Endothelial cell of umbilical vein (primary cell): Measurements from ENCODE around the gene LPCAT3. TPM values are rescaled to one million over a fixed set of nuclear protein-coding genes. Genes with fewer than 3 reads are reported as not detected.

Experiments
- BruUV-seq: library from RNA; stranded (reverse); fragments of 400-500 nt; replicated peaks from 2 replicates; lab custom pipeline; 2021; lab: Mats Ljungman, UMichigan
- CTCF ChIA-PET: fragments of 300-600, 350-600 bp; sonication (Branson Sonifier 250); formaldehyde crosslinking; loops from one replicate; lab custom pipeline; 2021; ENCODE audit warnings: antibody characterized with exemption, inconsistent platforms; lab: Charles Lee
- POLR2A ChIA-PET: fragments of 300-600, 350-600 bp; sonication (Branson Sonifier 250); formaldehyde crosslinking; loops from one replicate; lab custom pipeline; 2021; ENCODE audit warnings: antibody characterized with exemption, inconsistent platforms; lab: Charles Lee
- DNase-seq: peaks from one replicate; pipeline ENCODE4 v3.0.0-alpha.2; 2011; ENCODE audit warnings: low read depth, low spot score
- FAIRE-seq: peaks from 2 replicates; lab custom pipeline; 2011; peaks lifted over from hg19 to GRCh38; lab: Jason Lieb, UNC
- H2AFZ ChIP-seq: 2 replicates; pipeline ENCODE4 v1.6.0; 2012; ENCODE audit warnings: low read depth, low read length, control low read depth, inconsistent platforms
- H3K27ac ChIP-seq: 2 replicates; pipeline ENCODE4 v1.5.1; 2011; ENCODE audit warnings: low read depth, mild to moderate bottlenecking, control low read depth, low read length, moderate library complexity; ENCODE audit not compliant: insufficient read depth
- H3K27me3 ChIP-seq, 2 experiments: 2 replicates each; pipeline versions ENCODE4 v1.6.0 to v1.6.1; 2011; ENCODE audit warnings: low read length in 2 of 2, mixed read lengths in 1 of 2; ENCODE audit not compliant: control insufficient read depth in 2 of 2, insufficient read depth in 2 of 2
- H3K36me3 ChIP-seq, 2 experiments: 2 replicates in 1 of 2; 3 replicates in 1 of 2; pipeline ENCODE4 v1.5.1; 2011; ENCODE audit warnings: low read length in 2 of 2, mild to moderate bottlenecking in 1 of 2, moderate library complexity in 1 of 2; ENCODE audit not compliant: control insufficient read depth in 2 of 2, insufficient read depth in 2 of 2; ENCODE audit errors: extremely low read depth in 1 of 2
- H3K4me1 ChIP-seq: 3 replicates; pipeline ENCODE4 v1.5.1; 2011; ENCODE audit warnings: mild to moderate bottlenecking, low read length; ENCODE audit not compliant: control insufficient read depth, insufficient read depth; ENCODE audit errors: extremely low read depth
- H3K4me2 ChIP-seq: 2 replicates; pipeline ENCODE4 v1.6.1; 2011; ENCODE audit warnings: low read length, control low read depth, mixed read lengths; ENCODE audit not compliant: insufficient read depth
- H3K4me3 ChIP-seq, 3 experiments: fragments of 200-600 bp in 1 of 3; sonication (generic), shearing (Covaris generic) in 1 of 3; replicated peaks in 1 of 3; 2 replicates each; pipeline ENCODE4 v1.5.1; 2011 to 2016; ENCODE audit warnings: control low read depth in 3 of 3, low read length in 3 of 3, mild to moderate bottlenecking in 2 of 3, inconsistent platforms in 1 of 3, low read depth in 1 of 3, moderate library complexity in 1 of 3; ENCODE audit not compliant: insufficient read depth in 1 of 3
- H3K79me2 ChIP-seq: 2 replicates; pipeline ENCODE4 v1.6.0; 2012; ENCODE audit warnings: low read length, inconsistent platforms; ENCODE audit not compliant: control insufficient read depth, insufficient read depth
- H3K9ac ChIP-seq: replicated peaks from 2 replicates; pipeline ENCODE3; 2011; ENCODE audit warnings: low read length, control low read depth; ENCODE audit not compliant: insufficient read depth; ENCODE audit errors: extremely low read depth
- H3K9me1 ChIP-seq: replicated peaks from 3 replicates; pipeline ENCODE4 v1.6.0; 2011; ENCODE audit warnings: mild to moderate bottlenecking, low read length; ENCODE audit not compliant: control insufficient read depth, insufficient read depth; ENCODE audit errors: extremely low read depth
- H3K9me3 ChIP-seq: replicated peaks from 2 replicates; pipeline ENCODE4 v1.5.1; 2012; ENCODE audit warnings: low read length, inconsistent platforms; ENCODE audit not compliant: control insufficient read depth, insufficient read depth
- H4K20me1 ChIP-seq: replicated peaks from 2 replicates; pipeline ENCODE3; 2011; ENCODE audit warnings: mild to moderate bottlenecking, low read length; ENCODE audit not compliant: control insufficient read depth, insufficient read depth; ENCODE audit errors: extremely low read depth
- CTCF ChIP-seq, 2 donors: IDR thresholded peaks; 1 replicate in 1 of 2; 2 replicates in 1 of 2; pipeline ENCODE4 v1.5.1; 2011; ENCODE audit warnings: low read length in 2 of 2, mild to moderate bottlenecking in 2 of 2, moderate library complexity in 2 of 2, control low read depth in 1 of 2, inconsistent platforms in 1 of 2, low read depth in 1 of 2; ENCODE audit not compliant: insufficient read depth in 1 of 2; ENCODE audit errors: extremely low read depth in 1 of 2
- EZH2 ChIP-seq: IDR thresholded peaks from 2 replicates; pipeline ENCODE4 v1.6.1; 2012; ENCODE audit warnings: borderline replicate concordance, low read depth, mild to moderate bottlenecking, moderate library complexity, low read length, inconsistent platforms; ENCODE audit not compliant: severe bottlenecking
- FOS ChIP-seq: IDR thresholded peaks from 2 replicates; pipeline ENCODE4 v1.6.1; 2011; ENCODE audit warnings: mild to moderate bottlenecking, low read length, moderate library complexity, borderline replicate concordance; ENCODE audit not compliant: insufficient read depth
- GATA2 ChIP-seq: IDR thresholded peaks from 2 replicates; pipeline ENCODE4 v1.7.0; 2011; ENCODE audit warnings: low read depth, mild to moderate bottlenecking, moderate library complexity, mixed read lengths, low read length; ENCODE audit not compliant: insufficient read length, insufficient read depth
- JUN ChIP-seq: IDR thresholded peaks from 2 replicates; pipeline ENCODE4 v1.6.1; 2011; ENCODE audit warnings: borderline replicate concordance, low read depth; ENCODE audit not compliant: insufficient read length, insufficient read depth
- MYC ChIP-seq: IDR thresholded peaks from one replicate; pipeline ENCODE4 v1.6.1; 2011; ENCODE audit warnings: mild to moderate bottlenecking, low read depth, low read length
- POLR2A ChIP-seq: IDR thresholded peaks from 2 replicates; pipeline ENCODE4 v1.6.1; 2012; ENCODE audit warnings: low read depth, mild to moderate bottlenecking, control low read depth, low read length
- POLR2AphosphoS5 ChIP-seq: IDR thresholded peaks from 2 replicates; pipeline ENCODE4 v1.6.1; 2012; ENCODE audit warnings: low read depth, mild to moderate bottlenecking, control low read depth, low read length, moderate library complexity; ENCODE audit not compliant: insufficient read depth
- dilution Hi-C: fragments of 300-500 bp; cut with MboI; formaldehyde crosslinking; loops from one replicate; pipeline ENCODE4 v1.15.0; 2019; ENCODE audit warnings: low sequenced_read_pairs; ENCODE audit not compliant: extremely low pct_ligation_motif_present
- intact Hi-C: fragments of 100-400 bp; cut with micrococcal nuclease; formaldehyde crosslinking; loops from one replicate; pipeline ENCODE4 v1.10.0; 2022
- polyA plus RNA-seq, 4 experiments: library from polyadenylated mRNA; depleted of rRNA in 3 of 4; stranded (reverse) in 3 of 4; unstranded in 1 of 4; fragments of >200 nt; gene quantifications; 2 replicates each; pipeline versions ENCODE4 v1.2.1 to v1.2.3, GENCODE V29; 2011 to 2012; ENCODE audit warnings: missing spikeins in 1 of 4
- total RNA-seq: library from RNA; stranded (reverse); gene quantifications from 2 replicates; pipeline ENCODE4 v1.2.3, GENCODE V29; 2021
- TF ChIP-seq, protein P1 (sequence below): IDR thresholded peaks from 2 replicates; pipeline ENCODE4 v1.6.1; 2011; ENCODE audit not compliant: insufficient read depth, insufficient read length

LPCAT3 gene
- total and polyA plus RNA-seq, 2 donors (not counting 3 experiments of a cell fraction or from before 2014, with no cell fraction given) = 29.5 to 36.0 TPM

DNA sequence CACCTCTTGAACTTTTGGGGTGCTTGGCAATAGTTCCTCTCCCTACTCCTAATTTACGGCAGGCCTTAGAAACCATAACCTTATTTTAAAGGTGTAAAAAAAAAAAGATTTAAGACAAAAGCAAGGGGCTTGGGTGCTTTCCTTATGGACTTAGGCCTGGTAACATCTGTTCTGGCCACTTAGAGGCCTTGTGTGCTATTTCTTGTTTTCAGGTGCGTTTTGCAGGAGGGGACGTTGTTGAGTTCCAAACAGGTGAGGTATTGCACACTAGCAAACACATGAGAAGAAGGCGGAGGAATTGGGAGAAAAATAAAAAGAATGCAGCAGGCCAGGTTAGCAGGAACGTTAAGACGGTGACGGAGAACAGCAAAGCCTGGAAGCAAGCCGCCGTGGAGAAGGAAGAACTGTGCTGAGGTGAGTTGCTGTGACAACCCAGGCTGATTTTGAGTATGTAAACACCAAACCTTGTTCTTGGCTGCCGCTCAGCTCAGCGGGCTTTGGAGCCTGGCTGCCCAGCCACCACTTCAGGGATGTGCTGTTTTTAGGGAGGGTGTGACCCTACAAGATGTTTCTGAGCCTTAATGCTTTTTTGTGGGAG is 30.2 kb downstream of the LPCAT3 start:
- Histone ChIP-seq H2AFZ (no peak overlapping the region), H3K4me2 (no peak overlapping the region), H3K79me2 (no peaks in the 10 kb centered on the region), H3K9ac (no peak overlapping the region), H3K9me1 (no peaks in the 10 kb centered on the region), H3K4me1 (no peaks in the 10 kb centered on the region), H3K36me3 (peaks cover 2 to 3% of the 10 kb centered on the region in 2 experiments), H4K20me1 (no peaks in the 10 kb centered on the region), H3K9me3 (no peaks in the 10 kb centered on the region), H3K4me3 (no peak overlapping the region), H3K27me3 (no peaks in the 10 kb centered on the region), H3K27ac (no peak overlapping the region)
- BruUV-seq = no TSS peak
- intact Hi-C loops = no loop called here
- POLR2A ChIA-PET = no interaction called here
- TF ChIP-seq MYC (no peak), CTCF (IDR thresholded peaks at IDR 0.05; ENCODE audit: extremely low read depth in 1 of 2, insufficient read depth in 1 of 2, low read depth in 1 of 2, low read length in 2 of 2) (no peak), JUN (no peak), EZH2 (no peak), FOS (no peak), GATA2 (no peak), POLR2AphosphoS5 (no peak), POLR2A (no peak)
- TF ChIP-seq, protein P1, sequence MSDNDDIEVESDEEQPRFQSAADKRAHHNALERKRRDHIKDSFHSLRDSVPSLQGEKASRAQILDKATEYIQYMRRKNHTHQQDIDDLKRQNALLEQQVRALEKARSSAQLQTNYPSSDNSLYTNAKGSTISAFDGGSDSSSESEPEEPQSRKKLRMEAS = no peak
- DNase-seq (no peak), FAIRE-seq (no peak)
- CTCF ChIA-PET = no interaction called here
- dilution Hi-C loops = no loop called here
